Measurements from ENCODE around the gene CBX7.

CBX7 gene

DNA sequence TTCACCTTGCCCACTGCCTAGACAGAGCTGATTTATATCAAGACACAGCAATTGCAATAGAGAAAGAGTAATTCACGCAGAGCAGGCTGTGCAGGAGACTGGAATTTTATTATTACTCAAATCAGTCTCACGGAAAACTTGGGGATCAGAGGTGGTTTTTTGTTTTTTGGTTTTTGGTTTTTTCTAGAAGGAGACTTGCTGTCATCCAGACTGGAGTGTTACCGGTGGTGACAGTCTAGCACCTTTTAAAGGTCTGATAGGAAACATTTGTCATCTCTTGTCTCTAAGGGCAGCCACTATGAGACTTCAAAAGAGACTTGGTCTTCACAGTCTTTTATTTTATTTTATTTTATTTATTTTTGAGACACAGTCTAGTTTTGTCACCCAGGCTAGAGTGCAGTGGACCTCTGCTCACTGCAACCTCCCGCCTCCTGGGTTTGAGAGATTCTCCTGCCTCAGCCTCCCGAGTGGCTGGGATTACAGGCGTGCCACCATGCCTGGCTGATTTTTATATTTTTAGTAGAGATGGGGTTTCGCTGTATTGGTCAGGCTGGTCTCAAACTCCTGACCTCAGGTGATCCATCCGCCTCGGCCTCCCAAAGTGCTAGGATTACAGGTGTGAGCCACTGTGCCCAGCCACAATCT lies 36.4 kb downstream of the CBX7 start:
- no peak for TF ChIP-seq ELF4 (IDR thresholded peaks at IDR 0.05)
- no peak for TF ChIP-seq LEF1 (IDR thresholded peaks at IDR 0.05; ENCODE audit: borderline replicate concordance)
- TF ChIP-seq SP1 (IDR thresholded peaks at IDR 0.05), result no peak
- no peak for TF ChIP-seq ARNT (IDR thresholded peaks at IDR 0.05)
- no peak for TF ChIP-seq FOXA1 (IDR thresholded peaks at IDR 0.05)
- TF ChIP-seq FOXM1 (IDR thresholded peaks at IDR 0.05; ENCODE audit: borderline replicate concordance), result no peak
- TF ChIP-seq CTBP1 (IDR thresholded peaks at IDR 0.05; ENCODE audit: borderline replicate concordance), result no peak
- TF ChIP-seq ZNF384 (IDR thresholded peaks at IDR 0.05), result no peak
- no peak for TF ChIP-seq TARDBP (IDR thresholded peaks at IDR 0.05)
- no peak for TF ChIP-seq FOXK2 (IDR thresholded peaks at IDR 0.05)
- TF ChIP-seq HDGF (IDR thresholded peaks at IDR 0.05; ENCODE audit: borderline replicate concordance), result no peak
- no peak for TF ChIP-seq L3MBTL2 (conservative IDR thresholded peaks at IDR 0.05)
- no peak for TF ChIP-seq BHLHE40 (IDR thresholded peaks at IDR 0.05; ENCODE audit: borderline replicate concordance)
- no peak for TF ChIP-seq NFRKB (IDR thresholded peaks at IDR 0.05)
- no peak for TF ChIP-seq SUZ12 (IDR thresholded peaks at IDR 0.05)
- TF ChIP-seq, protein P1, sequence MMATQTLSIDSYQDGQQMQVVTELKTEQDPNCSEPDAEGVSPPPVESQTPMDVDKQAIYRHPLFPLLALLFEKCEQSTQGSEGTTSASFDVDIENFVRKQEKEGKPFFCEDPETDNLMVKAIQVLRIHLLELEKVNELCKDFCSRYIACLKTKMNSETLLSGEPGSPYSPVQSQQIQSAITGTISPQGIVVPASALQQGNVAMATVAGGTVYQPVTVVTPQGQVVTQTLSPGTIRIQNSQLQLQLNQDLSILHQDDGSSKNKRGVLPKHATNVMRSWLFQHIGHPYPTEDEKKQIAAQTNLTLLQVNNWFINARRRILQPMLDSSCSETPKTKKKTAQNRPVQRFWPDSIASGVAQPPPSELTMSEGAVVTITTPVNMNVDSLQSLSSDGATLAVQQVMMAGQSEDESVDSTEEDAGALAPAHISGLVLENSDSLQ (IDR thresholded peaks at IDR 0.05), result no peak
- POLR2A ChIA-PET, result no interaction called here
- CTCF ChIA-PET, result no interaction called here
- no peak for DNase-seq (ENCODE audit: extremely low spot score)

DNA sequence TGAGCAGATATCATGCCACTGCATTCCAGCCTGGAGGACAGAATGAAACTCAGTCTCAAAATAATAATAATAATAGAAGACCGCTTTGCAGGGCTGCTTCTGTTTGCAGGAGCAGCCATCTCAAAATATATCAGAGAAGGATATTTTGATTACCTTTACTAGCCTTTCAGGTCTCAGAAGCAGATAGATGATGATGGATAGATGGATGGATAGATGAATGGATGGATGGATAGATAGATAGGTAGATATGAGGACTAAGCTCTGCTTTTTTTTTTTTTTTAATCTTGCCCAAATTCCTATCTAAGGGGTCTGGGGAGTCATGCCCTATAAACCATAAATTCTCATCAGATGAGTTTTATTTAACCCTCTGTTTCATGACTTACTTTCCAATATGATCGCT lies 36.9 kb downstream of the CBX7 start:
- ChIA-PET CTCF (interaction anchor here (0.6 kb wide), 1 partner anchor 8 kb away, joined by 3 read pairs; no protein-coding TSS in a partner anchor), POLR2A (no interaction called here)
- TF ChIP-seq TARDBP (IDR thresholded peaks at IDR 0.05) (no peak), CTBP1 (IDR thresholded peaks at IDR 0.05; ENCODE audit: borderline replicate concordance) (no peak), FOXA1 (IDR thresholded peaks at IDR 0.05) (no peak), ZNF384 (IDR thresholded peaks at IDR 0.05) (no peak), L3MBTL2 (conservative IDR thresholded peaks at IDR 0.05) (no peak), SP1 (IDR thresholded peaks at IDR 0.05) (no peak)
- DNase-seq (ENCODE audit: extremely low spot score), result no peak

DNA sequence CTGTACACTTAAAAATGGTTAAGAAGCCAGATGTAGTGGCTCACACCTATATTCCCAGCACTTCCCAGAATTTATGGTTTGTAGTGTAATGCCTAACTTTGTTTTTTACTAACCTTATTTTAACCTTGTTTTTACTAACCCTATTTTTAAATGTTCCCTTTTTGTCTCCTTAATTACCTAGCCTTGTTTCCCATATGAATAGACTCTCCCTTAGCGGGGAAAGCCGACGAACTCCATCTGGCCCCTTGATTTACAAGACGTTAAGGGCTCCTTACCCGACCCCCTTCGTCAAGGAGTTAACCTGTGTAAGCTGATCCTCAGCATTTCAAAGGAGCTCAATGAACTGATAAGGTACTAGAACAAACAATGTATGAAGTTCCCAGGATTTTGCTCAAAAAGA lies 38.4 kb downstream of the CBX7 start:
- POLR2A ChIA-PET, result interaction anchor here (0.6 kb wide), 1 partner anchor 248 kb away, joined by 4 read pairs; no protein-coding TSS in a partner anchor
- CTCF ChIA-PET, result interaction anchor here (0.7 to 1.9 kb wide), 2 partner anchors 345 to 348 kb away, joined by 3 to 6 read pairs; no protein-coding TSS in a partner anchor
- DNase-seq (ENCODE audit: extremely low spot score), result peak; percentile 14
- TF ChIP-seq ZNF384 (IDR thresholded peaks at IDR 0.05), result peak; percentile 24
- TF ChIP-seq ELF4 (IDR thresholded peaks at IDR 0.05), result no peak

GRCh38 chr22:39110631-39111561 lies 41.6 kb downstream of the CBX7 start:
- no peak for DNase-seq (ENCODE audit: extremely low spot score)
- no peak for TF ChIP-seq FOXK2 (IDR thresholded peaks at IDR 0.05)
- TF ChIP-seq ZNF384 (IDR thresholded peaks at IDR 0.05), result no peak
- TF ChIP-seq TARDBP (IDR thresholded peaks at IDR 0.05), result no peak
- TF ChIP-seq L3MBTL2 (conservative IDR thresholded peaks at IDR 0.05), result no peak
- TF ChIP-seq BHLHE40 (IDR thresholded peaks at IDR 0.05; ENCODE audit: borderline replicate concordance), result no peak
- TF ChIP-seq, protein P1 (IDR thresholded peaks at IDR 0.05), result peak; percentile 88
- CTCF ChIA-PET, result no interaction called here
- POLR2A ChIA-PET, result interaction anchor here (0.8 kb wide), 1 partner anchor 12 kb away, joined by 3 read pairs; no protein-coding TSS in a partner anchor

- POLR2A ChIA-PET, result no interaction called here
Observed at GRCh38 chr22:39109361-39109760, 43.1 kb downstream of the CBX7 start.

More at GRCh38 chr22:39109361-39109760, 43.1 kb downstream of the CBX7 start:
- CTCF ChIA-PET, result no interaction called here
- no peak for DNase-seq (ENCODE audit: extremely low spot score)
- TF ChIP-seq ELF4 (IDR thresholded peaks at IDR 0.05) (no peak), SUZ12 (IDR thresholded peaks at IDR 0.05) (no peak), ZNF384 (IDR thresholded peaks at IDR 0.05) (no peak), LEF1 (IDR thresholded peaks at IDR 0.05; ENCODE audit: borderline replicate concordance) (no peak), FOXK2 (IDR thresholded peaks at IDR 0.05) (no peak), BHLHE40 (IDR thresholded peaks at IDR 0.05; ENCODE audit: borderline replicate concordance) (no peak), SP1 (IDR thresholded peaks at IDR 0.05) (no peak), HDGF (IDR thresholded peaks at IDR 0.05; ENCODE audit: borderline replicate concordance) (no peak), FOXA1 (IDR thresholded peaks at IDR 0.05) (no peak), TARDBP (IDR thresholded peaks at IDR 0.05) (no peak), FOXM1 (IDR thresholded peaks at IDR 0.05; ENCODE audit: borderline replicate concordance) (no peak), NFRKB (IDR thresholded peaks at IDR 0.05) (no peak), CTBP1 (IDR thresholded peaks at IDR 0.05; ENCODE audit: borderline replicate concordance) (no peak), ARNT (IDR thresholded peaks at IDR 0.05) (no peak), L3MBTL2 (conservative IDR thresholded peaks at IDR 0.05) (no peak)
- TF ChIP-seq, protein P1 (IDR thresholded peaks at IDR 0.05), result no peak
